SK-N-SH (cell line): ENCODE data around the gene ABI3. TPM values are rescaled to one million over a fixed set of nuclear protein-coding genes. Genes with fewer than 3 reads are reported as not detected.

ENCODE experiments used
- CTCF ChIA-PET: fragments of 300-600, 350-600 bp; formaldehyde crosslinking; extraction: SDS; loops from one replicate; lab custom pipeline; 2021; lab: Yijun Ruan, JAX
- POLR2A ChIA-PET: fragments of 350-600 bp; sonication (Branson Sonifier 250); formaldehyde crosslinking; extraction: SDS; loops from one replicate; lab custom pipeline; 2020; ENCODE audit warnings: antibody characterized with exemption, inconsistent platforms; lab: Yijun Ruan, JAX
- DNase-seq: peaks from one replicate; pipeline ENCODE4 v3.0.0; 2012
- H2AFZ ChIP-seq: fragments of 200-600 bp; sonication (generic); 2 replicates; pipeline ENCODE4 v1.8.1; 2016; ENCODE audit warnings: antibody characterized with exemption, mild to moderate bottlenecking, low read depth
- H3F3A ChIP-seq: fragments of 200-600 bp; sonication (generic); replicated peaks from 2 replicates; pipeline ENCODE3; 2016; ENCODE audit warnings: antibody characterized with exemption, mild to moderate bottlenecking; ENCODE audit not compliant: insufficient read depth
- H3K27ac ChIP-seq, 2 experiments: fragments of 200-500 bp in 1 of 2; fragments of 200-600 bp in 1 of 2; sonication (Bioruptor generic) in 1 of 2; sonication (generic), shearing (Covaris generic) in 1 of 2; 2 replicates each; pipeline versions ENCODE4 v1.5.1 to v1.6.1; 2014 to 2016; ENCODE audit warnings: low read depth in 2 of 2, inconsistent platforms in 1 of 2, low read length in 1 of 2, mild to moderate bottlenecking in 1 of 2, mixed read lengths in 1 of 2
- H3K27me3 ChIP-seq: fragments of 200-600 bp; sonication (generic), shearing (Covaris generic); 2 replicates; pipeline ENCODE4 v1.6.1; 2016; ENCODE audit warnings: mixed run types; ENCODE audit not compliant: insufficient read depth
- H3K36me3 ChIP-seq, 2 experiments: fragments of 200-500 bp in 1 of 2; fragments of 200-600 bp in 1 of 2; sonication (Bioruptor generic) in 1 of 2; sonication (generic) in 1 of 2; replicated peaks in 1 of 2; 2 replicates each; pipeline versions ENCODE3 to v1.5.1; 2014 to 2016; ENCODE audit warnings: low read length in 1 of 2, mild to moderate bottlenecking in 1 of 2; ENCODE audit not compliant: insufficient read depth in 2 of 2, control insufficient read depth in 1 of 2
- H3K4me1 ChIP-seq, 2 experiments: fragments of 200-500 bp in 1 of 2; fragments of 200-600 bp in 1 of 2; sonication (Bioruptor generic) in 1 of 2; sonication (generic), shearing (Covaris generic) in 1 of 2; 2 replicates each; pipeline versions ENCODE4 v1.5.1 to v1.6.1; 2014 to 2016; ENCODE audit warnings: low read depth in 1 of 2, low read length in 1 of 2, mixed run types in 1 of 2; ENCODE audit not compliant: insufficient read depth in 2 of 2, control insufficient read depth in 1 of 2
- H3K4me2 ChIP-seq: fragments of 200-600 bp; sonication (generic), shearing (Covaris generic); 2 replicates; pipeline ENCODE4 v1.6.1; 2017; ENCODE audit warnings: mixed run types
- H3K4me3 ChIP-seq, 2 experiments: fragments of 200-500 bp in 1 of 2; fragments of 200-600 bp in 1 of 2; sonication (Bioruptor generic) in 1 of 2; sonication (generic), shearing (Covaris generic) in 1 of 2; 2 replicates each; pipeline versions ENCODE4 v1.5.1 to v1.8.1; 2014 to 2016; ENCODE audit warnings: low read depth in 2 of 2, inconsistent platforms in 1 of 2, low read length in 1 of 2, mild to moderate bottlenecking in 1 of 2, mixed read lengths in 1 of 2, moderate library complexity in 1 of 2
- H3K79me2 ChIP-seq: fragments of 200-600 bp; sonication (generic); 2 replicates; pipeline ENCODE4 v1.8.1; 2017; ENCODE audit warnings: mild to moderate bottlenecking; ENCODE audit not compliant: insufficient read depth
- H3K9ac ChIP-seq: fragments of 200-600 bp; sonication (generic); 2 replicates; pipeline ENCODE4 v1.6.1; 2017; ENCODE audit warnings: mixed run types
- H3K9me2 ChIP-seq: fragments of 200-600 bp; sonication (generic); 2 replicates; pipeline ENCODE4 v1.6.1; 2017; ENCODE audit warnings: mixed run types
- H3K9me3 ChIP-seq: fragments of 200-600 bp; sonication (generic); 2 replicates; pipeline ENCODE4 v1.6.1; 2017; ENCODE audit warnings: mixed run types, mild to moderate bottlenecking, moderate library complexity
- H4K20me1 ChIP-seq: fragments of 200-600 bp; sonication (generic); 2 replicates; pipeline ENCODE4 v1.6.1; 2017; ENCODE audit warnings: mild to moderate bottlenecking, mixed run types; ENCODE audit not compliant: insufficient read depth
- CTCF ChIP-seq: fragments of 200-600 bp; sonication (generic); IDR thresholded peaks from 2 replicates; pipeline ENCODE4 v1.6.1; 2017; ENCODE audit warnings: antibody characterized with exemption, mild to moderate bottlenecking, moderate library complexity
- FOSL2 ChIP-seq: IDR thresholded peaks from 2 replicates; pipeline ENCODE4 v1.4.0; 2012; ENCODE audit warnings: low read depth, mild to moderate bottlenecking, moderate library complexity, borderline replicate concordance
- GABPA ChIP-seq: IDR thresholded peaks from 2 replicates; pipeline ENCODE4 v1.4.0; 2012; ENCODE audit warnings: low read depth, mild to moderate bottlenecking
- MXI1 ChIP-seq: IDR thresholded peaks from 2 replicates; pipeline ENCODE4 v1.6.1; 2012; ENCODE audit warnings: mild to moderate bottlenecking, low read depth, low read length, improper control_type of control experiment
- RFX5 ChIP-seq: IDR thresholded peaks from 2 replicates; pipeline ENCODE4 v1.6.1; 2012; ENCODE audit warnings: mild to moderate bottlenecking, improper control_type of control experiment, low read length
- SMC3 ChIP-seq: IDR thresholded peaks from 2 replicates; pipeline ENCODE4 v1.6.1; 2012; ENCODE audit warnings: low read depth, low read length, improper control_type of control experiment
- TAF1 ChIP-seq: IDR thresholded peaks from 2 replicates; pipeline ENCODE4 v1.6.1; 2012; ENCODE audit warnings: low read depth, mild to moderate bottlenecking, low read length, moderate library complexity, borderline replicate concordance
- TEAD4 ChIP-seq: IDR thresholded peaks from 2 replicates; pipeline ENCODE4 v1.4.0; 2012; ENCODE audit warnings: mild to moderate bottlenecking, borderline replicate concordance; ENCODE audit not compliant: insufficient read depth
- USF1 ChIP-seq: IDR thresholded peaks from 2 replicates; pipeline ENCODE4 v1.4.0; 2012; ENCODE audit warnings: low read depth, borderline replicate concordance
- USF2 ChIP-seq: fragments of 150-350 bp; IDR thresholded peaks from 2 replicates; pipeline ENCODE4 v1.6.1; 2017; ENCODE audit warnings: antibody characterized with exemption, low read length, low read depth, borderline replicate concordance
- YY1 ChIP-seq: IDR thresholded peaks from 2 replicates; pipeline ENCODE4 v1.4.0; 2012; ENCODE audit warnings: low read depth, mild to moderate bottlenecking
- WGBS: methylation state at CpG from one replicate; pipeline ENCODE4 v1.1.6; 2017; ENCODE audit warnings: low lambda C conversion rate; 5-methylcytosine and 5-hydroxymethylcytosine counted together
- polyA plus RNA-seq, 3 experiments: library from polyadenylated mRNA; depleted of rRNA; stranded (reverse); fragments of >200 nt; gene quantifications; 2 replicates each; pipeline ENCODE4 v1.2.3, GENCODE V29; 2012

Gene ABI3
- polyA plus RNA-seq, 1 of the 3 experiments (the other 2 are of a cell fraction), result 4.7 TPM

GRCh38 chr17:49225554-49226236 lies 15.2 kb downstream of the ABI3 start (continued):
- TF ChIP-seq TAF1 (no peak), CTCF (no peak), MXI1 (no peak)
- TF ChIP-seq, all 33 proteins: peak for 0

GRCh38 chr17:49226771-49227435 lies 16.4 kb downstream of the ABI3 start:
- no peak overlapping the region for H3K27ac ChIP-seq
- H3K4me3 ChIP-seq, result no peak overlapping the region
- no peak overlapping the region for H2AFZ ChIP-seq
- CTCF ChIA-PET, result interaction anchor here (0.6 to 8.6 kb wide), 47 partner anchors 9 to 814 kb away, joined by 3 to 105 read pairs (median 4); no protein-coding TSS in a partner anchor
- 37% methylated on average over 3 of the region's 3 CpGs for WGBS
- peaks cover 9% of the 10 kb centered on the region for H3F3A ChIP-seq
- POLR2A ChIA-PET, result no interaction called here
- no peak overlapping the region for H3K4me2 ChIP-seq
- no peaks in the 10 kb centered on the region for H3K79me2 ChIP-seq
- peaks cover 0 to 9% of the 10 kb centered on the region in 2 experiments; a peak in 1 of 4 replicates for H3K4me1 ChIP-seq
- peaks cover 68% of the 10 kb centered on the region for H3K27me3 ChIP-seq
- no peaks in the 10 kb centered on the region for H3K36me3 ChIP-seq
- DNase-seq, result no peak
- TF ChIP-seq RFX5, result no peak
- no peak for TF ChIP-seq CTCF
- TF ChIP-seq GABPA, result no peak
- no peak for TF ChIP-seq SMC3
- TF ChIP-seq FOSL2, result no peak
- no peak for TF ChIP-seq YY1
- TF ChIP-seq USF2, result no peak
- TF ChIP-seq USF1, result no peak
- no peak for TF ChIP-seq TEAD4
- H3K9me3 ChIP-seq, result no peaks in the 10 kb centered on the region
- no peaks in the 10 kb centered on the region for H3K9me2 ChIP-seq
- no peaks in the 10 kb centered on the region for H4K20me1 ChIP-seq
- H3K9ac ChIP-seq, result no peak overlapping the region
